AG09309 (cell line): Measurements from ENCODE around the gene EXD3.

ENCODE experiments used
- DNase-seq: peaks from one replicate; pipeline ENCODE4 v3.0.0-alpha.2; 2010; ENCODE audit warnings: low read depth
- H3K4me3 ChIP-seq: 2 replicates; pipeline ENCODE4 v1.5.1; 2011; ENCODE audit warnings: mild to moderate bottlenecking, low read depth, low read length, moderate library complexity; ENCODE audit not compliant: control insufficient read depth
- CTCF ChIP-seq: IDR thresholded peaks from 2 replicates; pipeline ENCODE4 v1.5.1; 2011; ENCODE audit warnings: mild to moderate bottlenecking, low read depth, low read length, inconsistent platforms; ENCODE audit not compliant: insufficient read depth, control insufficient read depth; ENCODE audit errors: missing control alignments

EXD3 gene

DNA sequence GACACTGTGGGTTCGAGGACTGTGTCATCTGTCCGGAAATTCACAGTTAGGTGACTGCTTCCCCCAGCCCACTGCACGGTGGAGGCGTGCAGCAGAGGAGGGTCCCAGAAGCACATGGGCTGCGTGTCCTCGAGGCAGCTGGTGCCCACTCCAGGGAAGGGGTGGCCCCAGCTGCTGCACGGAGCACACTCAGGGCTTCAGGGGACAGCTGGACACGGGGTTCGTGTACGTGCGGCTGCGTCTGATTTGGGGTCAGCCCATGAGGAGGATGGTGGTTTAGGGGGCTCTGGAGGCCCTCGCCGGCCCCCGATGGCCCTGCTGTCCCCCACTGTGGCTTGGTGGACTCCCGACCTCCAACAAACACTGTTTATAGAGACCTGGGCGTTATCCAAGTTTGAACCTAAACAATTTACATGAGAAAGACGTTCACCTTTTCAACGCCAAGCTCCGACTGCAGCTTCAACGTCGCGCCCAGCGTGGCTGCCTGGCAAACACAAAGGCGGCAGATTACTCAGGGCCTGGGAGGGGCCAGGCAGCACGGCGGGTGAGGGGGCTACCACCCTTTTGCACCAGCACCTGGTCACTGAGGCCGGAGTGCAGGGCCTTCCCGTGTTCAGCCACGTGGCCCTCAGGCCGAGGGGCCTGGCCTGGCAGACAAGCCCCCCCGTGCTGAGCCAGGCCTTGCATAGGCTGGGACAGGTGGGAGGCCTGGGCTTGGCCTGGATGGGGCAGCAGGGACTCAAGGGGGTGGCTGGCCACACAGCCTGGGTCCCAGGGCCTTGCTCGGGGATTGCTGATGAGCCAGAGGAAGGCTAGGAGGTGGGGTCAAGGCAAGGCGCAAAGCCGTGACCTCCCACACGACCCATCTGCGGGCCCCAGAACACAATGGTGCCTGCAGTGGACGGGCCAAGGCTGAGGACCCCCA is 55.2 kb downstream of the EXD3 start:
- TF ChIP-seq CTCF = no peak
- no peak for DNase-seq
- no peak overlapping the region for H3K4me3 ChIP-seq

GRCh38 chr9:137366891-137367381 is 56.0 kb downstream of the EXD3 start:
- no peak for TF ChIP-seq CTCF
- no peak for DNase-seq
- no peak overlapping the region for H3K4me3 ChIP-seq

- no peak for TF ChIP-seq CTCF
- no peak overlapping the region for H3K4me3 ChIP-seq
- DNase-seq = no peak
Observed at GRCh38 chr9:137366445-137366810, 56.5 kb downstream of the EXD3 start.

- H3K4me3 ChIP-seq = no peak overlapping the region
- DNase-seq = no peak
- TF ChIP-seq CTCF = no peak
Observed at GRCh38 chr9:137365552-137366444, 57.2 kb downstream of the EXD3 start.

GRCh38 chr9:137365056-137365455 is 57.9 kb downstream of the EXD3 start:
- no peak overlapping the region for H3K4me3 ChIP-seq
- TF ChIP-seq CTCF = no peak
- DNase-seq = no peak

DNA sequence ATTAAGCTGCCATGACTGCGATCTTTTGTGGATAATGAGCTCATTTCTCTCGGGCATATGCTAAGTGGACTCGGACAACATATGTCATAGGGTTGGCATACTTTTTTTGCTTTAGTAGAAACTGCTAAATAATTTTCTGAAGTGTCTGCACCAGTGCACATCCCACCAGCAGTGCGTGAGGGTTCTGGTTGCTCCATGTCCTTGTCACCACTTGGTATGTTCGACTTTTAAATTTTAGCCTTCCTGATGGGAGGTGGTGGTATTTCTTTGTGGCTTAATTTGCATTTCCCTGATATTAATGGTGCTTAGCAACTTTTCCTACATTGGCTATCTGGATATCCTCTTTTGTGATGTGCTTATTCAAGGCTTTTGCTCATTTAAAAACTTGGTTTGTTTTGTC is 63.1 kb downstream of the EXD3 start:
- no peak for DNase-seq
- no peak for TF ChIP-seq CTCF
- no peak overlapping the region for H3K4me3 ChIP-seq
